ENCODE data around the gene CTSL.
"Not testable (repeated sequence)": the region's sequence is repeated elsewhere in the genome, so short reads cannot be mapped to it uniquely, and the experiment has no call there.

Gene CTSL

DNA sequence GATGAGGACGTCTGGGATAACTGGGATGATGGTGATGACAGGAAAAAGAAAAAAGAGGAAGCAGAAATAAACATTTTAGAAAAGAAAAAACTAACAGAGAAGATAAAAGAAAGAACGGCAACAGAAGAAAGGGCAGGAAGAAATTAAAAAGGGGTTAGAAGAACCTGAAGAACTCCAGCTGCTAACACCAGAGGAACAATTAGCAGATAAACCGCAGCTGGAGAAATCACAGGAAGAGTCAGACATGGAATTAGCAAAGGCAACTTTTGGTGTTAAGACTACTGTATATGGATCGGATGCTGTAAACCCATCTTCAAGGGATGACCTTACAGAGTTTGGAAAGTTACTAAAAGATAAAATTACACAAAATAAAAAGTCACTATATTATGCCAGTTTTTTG is 15.4 kb downstream of the CTSL start (continued):
- TF ChIP-seq, protein P1, sequence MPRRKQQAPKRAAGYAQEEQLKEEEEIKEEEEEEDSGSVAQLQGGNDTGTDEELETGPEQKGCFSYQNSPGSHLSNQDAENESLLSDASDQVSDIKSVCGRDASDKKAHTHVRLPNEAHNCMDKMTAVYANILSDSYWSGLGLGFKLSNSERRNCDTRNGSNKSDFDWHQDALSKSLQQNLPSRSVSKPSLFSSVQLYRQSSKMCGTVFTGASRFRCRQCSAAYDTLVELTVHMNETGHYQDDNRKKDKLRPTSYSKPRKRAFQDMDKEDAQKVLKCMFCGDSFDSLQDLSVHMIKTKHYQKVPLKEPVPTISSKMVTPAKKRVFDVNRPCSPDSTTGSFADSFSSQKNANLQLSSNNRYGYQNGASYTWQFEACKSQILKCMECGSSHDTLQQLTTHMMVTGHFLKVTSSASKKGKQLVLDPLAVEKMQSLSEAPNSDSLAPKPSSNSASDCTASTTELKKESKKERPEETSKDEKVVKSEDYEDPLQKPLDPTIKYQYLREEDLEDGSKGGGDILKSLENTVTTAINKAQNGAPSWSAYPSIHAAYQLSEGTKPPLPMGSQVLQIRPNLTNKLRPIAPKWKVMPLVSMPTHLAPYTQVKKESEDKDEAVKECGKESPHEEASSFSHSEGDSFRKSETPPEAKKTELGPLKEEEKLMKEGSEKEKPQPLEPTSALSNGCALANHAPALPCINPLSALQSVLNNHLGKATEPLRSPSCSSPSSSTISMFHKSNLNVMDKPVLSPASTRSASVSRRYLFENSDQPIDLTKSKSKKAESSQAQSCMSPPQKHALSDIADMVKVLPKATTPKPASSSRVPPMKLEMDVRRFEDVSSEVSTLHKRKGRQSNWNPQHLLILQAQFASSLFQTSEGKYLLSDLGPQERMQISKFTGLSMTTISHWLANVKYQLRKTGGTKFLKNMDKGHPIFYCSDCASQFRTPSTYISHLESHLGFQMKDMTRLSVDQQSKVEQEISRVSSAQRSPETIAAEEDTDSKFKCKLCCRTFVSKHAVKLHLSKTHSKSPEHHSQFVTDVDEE (CRISPR knock-in tag; IDR thresholded peaks at IDR 0.05): no peak

DNA sequence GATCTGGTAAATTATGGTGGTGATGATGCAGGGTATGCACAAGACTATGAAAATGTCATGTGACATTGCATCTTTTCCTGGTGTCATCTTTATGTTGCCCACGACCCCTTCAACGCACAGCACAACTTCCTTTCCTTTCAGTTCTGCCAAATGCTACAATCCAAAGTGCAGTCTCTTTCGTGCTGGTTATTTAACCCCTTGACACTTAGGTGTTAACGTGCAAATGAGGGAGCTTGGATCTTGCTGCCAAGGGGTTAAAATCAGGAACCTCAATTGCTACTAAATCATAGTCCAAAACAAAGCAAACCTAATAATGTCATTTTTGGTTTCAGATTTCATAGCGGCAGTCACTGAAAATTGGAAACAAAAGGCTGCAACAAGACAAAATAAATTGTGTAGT is 16.0 kb downstream of the CTSL start:
- TF ChIP-seq, protein P2, sequence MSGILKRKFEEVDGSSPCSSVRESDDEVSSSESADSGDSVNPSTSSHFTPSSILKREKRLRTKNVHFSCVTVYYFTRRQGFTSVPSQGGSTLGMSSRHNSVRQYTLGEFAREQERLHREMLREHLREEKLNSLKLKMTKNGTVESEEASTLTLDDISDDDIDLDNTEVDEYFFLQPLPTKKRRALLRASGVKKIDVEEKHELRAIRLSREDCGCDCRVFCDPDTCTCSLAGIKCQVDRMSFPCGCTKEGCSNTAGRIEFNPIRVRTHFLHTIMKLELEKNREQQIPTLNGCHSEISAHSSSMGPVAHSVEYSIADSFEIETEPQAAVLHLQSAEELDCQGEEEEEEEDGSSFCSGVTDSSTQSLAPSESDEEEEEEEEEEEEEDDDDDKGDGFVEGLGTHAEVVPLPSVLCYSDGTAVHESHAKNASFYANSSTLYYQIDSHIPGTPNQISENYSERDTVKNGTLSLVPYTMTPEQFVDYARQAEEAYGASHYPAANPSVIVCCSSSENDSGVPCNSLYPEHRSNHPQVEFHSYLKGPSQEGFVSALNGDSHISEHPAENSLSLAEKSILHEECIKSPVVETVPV (CRISPR knock-in tag; IDR thresholded peaks at IDR 0.05): no peak
- TF ChIP-seq, protein P3, sequence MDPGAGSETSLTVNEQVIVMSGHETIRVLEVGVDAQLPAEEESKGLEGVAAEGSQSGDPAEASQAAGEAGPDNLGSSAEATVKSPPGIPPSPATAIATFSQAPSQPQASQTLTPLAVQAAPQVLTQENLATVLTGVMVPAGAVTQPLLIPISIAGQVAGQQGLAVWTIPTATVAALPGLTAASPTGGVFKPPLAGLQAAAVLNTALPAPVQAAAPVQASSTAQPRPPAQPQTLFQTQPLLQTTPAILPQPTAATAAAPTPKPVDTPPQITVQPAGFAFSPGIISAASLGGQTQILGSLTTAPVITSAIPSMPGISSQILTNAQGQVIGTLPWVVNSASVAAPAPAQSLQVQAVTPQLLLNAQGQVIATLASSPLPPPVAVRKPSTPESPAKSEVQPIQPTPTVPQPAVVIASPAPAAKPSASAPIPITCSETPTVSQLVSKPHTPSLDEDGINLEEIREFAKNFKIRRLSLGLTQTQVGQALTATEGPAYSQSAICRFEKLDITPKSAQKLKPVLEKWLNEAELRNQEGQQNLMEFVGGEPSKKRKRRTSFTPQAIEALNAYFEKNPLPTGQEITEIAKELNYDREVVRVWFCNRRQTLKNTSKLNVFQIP (CRISPR knock-in tag; IDR thresholded peaks at IDR 0.05; ENCODE audit: borderline replicate concordance, low read depth): no peak
- ATAC-seq: no peak

DNA sequence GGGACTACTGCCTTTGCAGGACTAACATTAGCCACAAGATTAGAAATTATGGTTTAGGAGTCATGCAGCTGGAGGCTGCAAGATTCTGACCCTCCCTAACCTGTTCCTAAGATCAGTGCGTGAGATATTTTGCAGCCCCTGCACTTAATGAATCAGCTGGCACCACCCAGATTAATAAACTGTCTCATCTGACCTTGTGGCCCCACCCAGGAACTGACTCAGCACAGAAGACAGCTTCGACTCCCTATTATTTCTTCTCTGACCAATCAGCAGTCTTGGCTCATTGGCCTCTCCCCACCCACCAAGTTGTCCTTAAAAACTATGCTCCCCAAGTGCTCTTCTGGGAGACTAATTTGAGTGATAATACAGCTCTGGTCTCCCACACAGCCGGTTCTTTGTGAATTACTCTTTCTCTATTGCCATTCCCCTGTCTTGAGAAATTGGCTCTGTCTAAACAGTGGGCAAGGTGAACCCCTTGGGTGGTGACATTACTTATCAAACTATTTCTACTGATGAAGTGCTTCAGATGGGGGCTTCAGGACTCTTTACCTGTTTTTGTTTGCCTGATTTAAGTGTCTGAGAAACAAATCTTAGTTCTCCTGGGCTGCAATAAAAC is 17.0 kb downstream of the CTSL start:
- TF ChIP-seq ZNF8 (CRISPR knock-in tag; IDR thresholded peaks at IDR 0.05) (no peak), OSR1 (CRISPR knock-in tag; IDR thresholded peaks at IDR 0.05) (no peak), ZFP30 (CRISPR knock-in tag; IDR thresholded peaks at IDR 0.05) (no peak), ZNF70 (CRISPR knock-in tag; IDR thresholded peaks at IDR 0.05) (no peak), TOX (CRISPR knock-in tag; IDR thresholded peaks at IDR 0.05; ENCODE audit: borderline replicate concordance) (no peak), CSDC2 (CRISPR knock-in tag; IDR thresholded peaks at IDR 0.05) (no peak), ESRRG (CRISPR knock-in tag; IDR thresholded peaks at IDR 0.05) (no peak), GLIS3 (CRISPR knock-in tag; IDR thresholded peaks at IDR 0.05) (no peak), ISL1 (CRISPR knock-in tag; IDR thresholded peaks at IDR 0.05) (no peak), RARB (CRISPR knock-in tag; IDR thresholded peaks at IDR 0.05) (no peak), SNAI2 (CRISPR knock-in tag; IDR thresholded peaks at IDR 0.05) (no peak), BACH2 (CRISPR knock-in tag; IDR thresholded peaks at IDR 0.05; ENCODE audit: borderline replicate concordance) (no peak), ARNTL (CRISPR knock-in tag; IDR thresholded peaks at IDR 0.05; ENCODE audit: borderline replicate concordance, low read depth) (no peak), ZFP3 (CRISPR knock-in tag; IDR thresholded peaks at IDR 0.05) (no peak), ZNF565 (CRISPR knock-in tag; conservative IDR thresholded peaks at IDR 0.05; ENCODE audit: low read depth) (no peak)
- TF ChIP-seq, protein P4, sequence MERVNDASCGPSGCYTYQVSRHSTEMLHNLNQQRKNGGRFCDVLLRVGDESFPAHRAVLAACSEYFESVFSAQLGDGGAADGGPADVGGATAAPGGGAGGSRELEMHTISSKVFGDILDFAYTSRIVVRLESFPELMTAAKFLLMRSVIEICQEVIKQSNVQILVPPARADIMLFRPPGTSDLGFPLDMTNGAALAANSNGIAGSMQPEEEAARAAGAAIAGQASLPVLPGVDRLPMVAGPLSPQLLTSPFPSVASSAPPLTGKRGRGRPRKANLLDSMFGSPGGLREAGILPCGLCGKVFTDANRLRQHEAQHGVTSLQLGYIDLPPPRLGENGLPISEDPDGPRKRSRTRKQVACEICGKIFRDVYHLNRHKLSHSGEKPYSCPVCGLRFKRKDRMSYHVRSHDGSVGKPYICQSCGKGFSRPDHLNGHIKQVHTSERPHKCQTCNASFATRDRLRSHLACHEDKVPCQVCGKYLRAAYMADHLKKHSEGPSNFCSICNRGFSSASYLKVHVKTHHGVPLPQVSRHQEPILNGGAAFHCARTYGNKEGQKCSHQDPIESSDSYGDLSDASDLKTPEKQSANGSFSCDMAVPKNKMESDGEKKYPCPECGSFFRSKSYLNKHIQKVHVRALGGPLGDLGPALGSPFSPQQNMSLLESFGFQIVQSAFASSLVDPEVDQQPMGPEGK (CRISPR knock-in tag; IDR thresholded peaks at IDR 0.05; ENCODE audit: borderline replicate concordance): no peak
- TF ChIP-seq, protein P3 (CRISPR knock-in tag; IDR thresholded peaks at IDR 0.05; ENCODE audit: borderline replicate concordance, low read depth): no peak
- no peak for ATAC-seq

DNA sequence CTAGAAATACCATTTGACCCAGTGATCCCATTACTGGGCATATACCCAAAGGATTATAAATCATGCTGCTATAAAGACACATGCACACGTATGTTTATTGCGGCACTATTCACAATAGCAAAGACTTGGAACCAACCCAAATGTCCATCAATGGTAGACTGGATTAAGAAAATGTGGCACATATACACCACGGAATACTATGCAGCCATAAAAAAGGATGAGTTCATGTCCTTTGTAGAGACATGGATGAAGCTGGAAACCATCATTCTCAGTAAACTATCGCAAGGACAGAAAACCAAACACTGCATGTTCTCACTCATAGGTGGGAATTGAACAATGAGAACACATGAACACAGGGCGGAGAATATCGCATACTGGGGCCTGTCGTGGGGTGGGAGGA is 18.3 kb downstream of the CTSL start:
- ATAC-seq: not testable (repeated sequence)
